ENCODE measurements around the gene OTUB1. TPM values are rescaled to one million over a fixed set of nuclear protein-coding genes. Genes with fewer than 3 reads are reported as not detected.
A peak's percentile ranks its signal among the peaks of the same experiment; 100 is the strongest.

The OTUB1 gene
- total RNA-seq, 3 donors from 2014 or later (not counting 1 experiment from before 2014, with no cell fraction given), result 73.6 to 88.9 (median 82.4) TPM

DNA sequence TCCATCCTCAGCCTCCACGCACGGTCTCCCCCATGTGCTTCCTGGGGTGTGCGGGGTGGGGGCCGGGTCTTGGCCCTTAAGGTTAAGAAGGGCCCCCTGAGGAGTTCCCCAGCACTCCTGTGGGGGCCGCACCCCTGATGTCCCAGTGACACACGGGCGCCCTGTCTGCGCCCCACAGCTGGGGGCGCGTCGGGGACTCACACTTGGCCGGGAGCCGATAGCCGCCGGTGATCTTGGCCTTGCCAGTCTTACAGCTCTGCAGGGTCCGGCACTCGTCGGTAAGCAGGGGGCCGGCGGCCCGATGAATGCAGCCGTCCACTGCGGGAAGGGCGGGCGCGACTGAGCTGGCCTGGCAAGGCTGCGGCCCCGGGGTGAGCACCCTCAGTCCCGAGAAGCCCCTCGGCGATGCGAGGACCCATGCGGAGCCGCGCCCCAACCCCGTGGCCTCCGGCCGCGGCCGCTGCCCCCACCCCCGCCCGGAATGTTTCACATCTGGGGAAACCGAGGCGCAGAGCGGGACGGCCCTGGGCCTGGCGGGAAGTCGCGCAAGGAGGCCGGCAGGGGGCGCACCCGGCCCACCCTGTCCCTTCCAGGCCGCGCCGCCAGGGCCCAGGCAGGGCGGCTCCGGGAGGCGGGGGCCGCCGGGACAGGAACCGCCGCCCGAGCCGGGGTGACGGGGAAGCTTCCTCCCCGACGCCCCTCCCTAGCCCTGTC lies 13.9 kb downstream of the OTUB1 start:
- H3K36me3 Mint-ChIP-seq, result no peaks in the 10 kb centered on the region
- H3K4me3 Mint-ChIP-seq, result peak overlapping the region; percentile 25
- TF ChIP-seq, protein P1, sequence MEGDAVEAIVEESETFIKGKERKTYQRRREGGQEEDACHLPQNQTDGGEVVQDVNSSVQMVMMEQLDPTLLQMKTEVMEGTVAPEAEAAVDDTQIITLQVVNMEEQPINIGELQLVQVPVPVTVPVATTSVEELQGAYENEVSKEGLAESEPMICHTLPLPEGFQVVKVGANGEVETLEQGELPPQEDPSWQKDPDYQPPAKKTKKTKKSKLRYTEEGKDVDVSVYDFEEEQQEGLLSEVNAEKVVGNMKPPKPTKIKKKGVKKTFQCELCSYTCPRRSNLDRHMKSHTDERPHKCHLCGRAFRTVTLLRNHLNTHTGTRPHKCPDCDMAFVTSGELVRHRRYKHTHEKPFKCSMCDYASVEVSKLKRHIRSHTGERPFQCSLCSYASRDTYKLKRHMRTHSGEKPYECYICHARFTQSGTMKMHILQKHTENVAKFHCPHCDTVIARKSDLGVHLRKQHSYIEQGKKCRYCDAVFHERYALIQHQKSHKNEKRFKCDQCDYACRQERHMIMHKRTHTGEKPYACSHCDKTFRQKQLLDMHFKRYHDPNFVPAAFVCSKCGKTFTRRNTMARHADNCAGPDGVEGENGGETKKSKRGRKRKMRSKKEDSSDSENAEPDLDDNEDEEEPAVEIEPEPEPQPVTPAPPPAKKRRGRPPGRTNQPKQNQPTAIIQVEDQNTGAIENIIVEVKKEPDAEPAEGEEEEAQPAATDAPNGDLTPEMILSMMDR (IDR thresholded peaks at IDR 0.05), result peak; percentile 83
- intact Hi-C loops (cut with micrococcal nuclease), result loop anchor here (2.0 kb wide), 1 partner anchor 149 kb away; no protein-coding TSS in a partner anchor
- peak overlapping the region; percentile 12 for H3K4me3 ChIP-seq (ENCODE audit: low read length)
- DNase-seq (peak; percentile 70 to 89), ATAC-seq (peak; percentile 83 to 88 (median 84))
- peaks cover 0 to 15% of the 10 kb centered on the region in 2 donors for H3K4me1 Mint-ChIP-seq
- peaks cover 21% of the 10 kb centered on the region for H3K36me3 ChIP-seq (ENCODE audit: control insufficient read depth, insufficient read depth, low read length)
- 2% methylated on average over 67 of the region's 67 CpGs for WGBS (ENCODE audit: insufficient coverage)
- peaks cover 19% of the 10 kb centered on the region for H3K4me1 ChIP-seq (ENCODE audit: control insufficient read depth, insufficient read depth, low read length)
- H3K27ac ChIP-seq (ENCODE audit: low read length), result no peak overlapping the region
- no peaks in the 10 kb centered on the region for H3K9me3 ChIP-seq (ENCODE audit: control insufficient read depth, insufficient read depth, low read length)
- H3K9me3 Mint-ChIP-seq, result no peaks in the 10 kb centered on the region
- no peak overlapping the region for H3K27ac Mint-ChIP-seq
- H3K27me3 ChIP-seq (ENCODE audit: control insufficient read depth, insufficient read depth, low read length), result peaks cover 4% of the 10 kb centered on the region
- peaks cover 6 to 19% of the 10 kb centered on the region in 2 donors for H3K27me3 Mint-ChIP-seq (ENCODE audit: low read depth in 2 of 2)

DNA sequence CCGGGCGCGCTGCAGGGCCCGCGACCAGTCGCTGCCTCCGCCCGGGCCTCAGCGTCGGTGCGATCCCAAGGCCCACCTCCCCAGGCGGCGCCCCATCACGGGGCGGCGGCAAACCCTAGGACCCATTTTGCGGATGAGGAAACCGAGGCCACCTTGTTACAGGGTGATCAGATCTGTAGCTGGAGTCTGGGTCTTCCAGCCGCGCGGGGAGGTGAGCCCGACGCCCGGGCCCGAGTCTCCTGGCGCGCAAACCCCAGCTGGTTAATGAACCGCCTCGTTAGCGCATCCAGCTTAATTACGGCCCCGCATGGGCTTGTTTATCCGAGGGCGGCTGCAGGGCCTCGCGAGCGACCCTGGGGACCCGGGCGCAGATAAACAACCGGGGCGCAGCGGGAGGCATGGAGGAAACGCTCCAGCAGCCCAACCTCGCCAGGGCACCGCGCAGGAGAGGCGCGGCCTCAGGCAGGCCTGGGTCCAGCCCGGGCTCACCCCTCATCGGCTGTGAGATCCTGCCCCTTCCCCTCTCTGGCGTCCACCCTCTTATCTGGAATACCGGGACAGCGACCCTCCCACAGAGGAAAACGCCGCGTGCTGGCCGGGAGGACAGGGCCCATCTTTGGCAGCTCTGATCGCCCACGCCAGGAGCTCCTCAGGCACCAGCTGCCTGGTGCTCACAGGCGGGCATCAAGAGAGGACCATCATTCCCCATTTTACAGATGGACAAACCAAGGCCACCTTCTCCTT lies 14.7 kb downstream of the OTUB1 start:
- H3K4me1 Mint-ChIP-seq, result peaks cover 0 to 15% of the 10 kb centered on the region in 2 donors
- peak overlapping the region; percentile 54 for H3K4me3 Mint-ChIP-seq
- TF ChIP-seq, protein P1 (IDR thresholded peaks at IDR 0.05), result peak; percentile 39
- H3K9me3 Mint-ChIP-seq, result no peaks in the 10 kb centered on the region
- 20% methylated on average over 60 of the region's 60 CpGs for WGBS (ENCODE audit: insufficient coverage)
- Histone ChIP-seq H3K4me1 (ENCODE audit: control insufficient read depth, insufficient read depth, low read length) (peaks cover 19% of the 10 kb centered on the region), H3K27ac (ENCODE audit: low read length) (no peak overlapping the region), H3K4me3 (ENCODE audit: low read length) (peak overlapping the region; percentile 18), H3K9me3 (ENCODE audit: control insufficient read depth, insufficient read depth, low read length) (no peaks in the 10 kb centered on the region), H3K27me3 (ENCODE audit: control insufficient read depth, insufficient read depth, low read length) (peaks cover 4% of the 10 kb centered on the region), H3K36me3 (ENCODE audit: control insufficient read depth, insufficient read depth, low read length) (peaks cover 21% of the 10 kb centered on the region)
- DNase-seq (no peak), ATAC-seq (no peak)
- intact Hi-C loops (cut with micrococcal nuclease), result loop anchor here (2.0 kb wide), 1 partner anchor 148 kb away; no protein-coding TSS in a partner anchor
- no peak overlapping the region for H3K27ac Mint-ChIP-seq
- peaks cover 6 to 22% of the 10 kb centered on the region in 2 donors for H3K27me3 Mint-ChIP-seq (ENCODE audit: low read depth in 2 of 2)
- no peaks in the 10 kb centered on the region for H3K36me3 Mint-ChIP-seq

DNA sequence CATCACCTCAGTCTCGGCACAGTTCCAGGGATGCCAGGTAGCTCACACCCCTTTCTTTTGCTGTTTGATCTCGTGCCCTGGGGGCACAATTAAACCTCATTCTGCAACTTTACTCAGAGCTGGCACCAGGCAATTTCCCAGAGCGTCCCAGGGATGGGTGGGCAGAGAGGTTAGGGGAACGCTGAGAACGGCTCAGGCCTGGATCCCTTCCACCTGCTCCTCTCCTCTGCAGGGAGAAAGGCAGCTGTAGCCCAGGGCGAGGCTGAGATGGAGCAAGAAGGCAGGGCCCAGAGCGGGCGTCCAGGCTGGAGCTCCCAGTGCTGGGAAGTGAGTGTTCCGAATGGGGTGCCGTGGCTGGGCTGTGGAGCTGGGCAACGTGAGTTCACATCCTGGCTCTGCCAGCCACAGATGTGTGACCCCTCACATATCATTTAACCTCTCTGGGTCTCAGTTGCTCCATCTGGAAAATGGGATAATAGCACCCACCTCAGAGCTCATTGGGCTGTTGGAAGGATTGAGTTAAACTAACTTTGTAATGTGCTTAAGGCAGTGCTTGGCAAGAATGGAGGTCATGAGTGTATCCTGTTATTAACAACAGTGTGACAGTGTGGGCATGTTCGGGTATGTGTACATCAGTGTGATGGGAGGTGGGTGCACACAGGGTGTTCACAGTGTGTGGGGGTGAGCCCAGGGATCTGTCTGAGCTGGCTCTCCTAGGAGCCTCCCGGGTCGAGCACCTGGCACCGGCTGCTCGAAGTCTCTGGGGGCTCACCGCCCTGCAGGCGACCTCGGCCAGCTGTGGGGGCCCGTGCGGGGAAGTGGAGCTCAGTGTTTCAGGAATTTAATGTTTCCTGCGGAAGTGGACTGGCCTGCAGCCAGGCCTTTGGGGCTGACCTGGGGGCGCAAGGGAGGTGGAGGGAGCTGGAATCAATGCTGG lies 15.5 kb downstream of the OTUB1 start:
- DNase-seq (no peak), ATAC-seq (no peak)
- H3K27me3 Mint-ChIP-seq (ENCODE audit: low read depth in 2 of 2), result peaks cover 7 to 28% of the 10 kb centered on the region in 2 donors
- 48% methylated on average over 23 of the region's 23 CpGs for WGBS (ENCODE audit: insufficient coverage)
- Histone ChIP-seq H3K9me3 (ENCODE audit: control insufficient read depth, insufficient read depth, low read length) (no peaks in the 10 kb centered on the region), H3K27me3 (ENCODE audit: control insufficient read depth, insufficient read depth, low read length) (peaks cover 4% of the 10 kb centered on the region), H3K4me3 (ENCODE audit: low read length) (no peak overlapping the region), H3K4me1 (ENCODE audit: control insufficient read depth, insufficient read depth, low read length) (peaks cover 19% of the 10 kb centered on the region), H3K36me3 (ENCODE audit: control insufficient read depth, insufficient read depth, low read length) (peaks cover 16% of the 10 kb centered on the region), H3K27ac (ENCODE audit: low read length) (no peak overlapping the region)
- peaks cover 0 to 18% of the 10 kb centered on the region in 2 donors for H3K4me1 Mint-ChIP-seq
- H3K4me3 Mint-ChIP-seq, result peak overlapping the region; percentile 54
- no peaks in the 10 kb centered on the region for H3K9me3 Mint-ChIP-seq
- H3K27ac Mint-ChIP-seq, result no peak overlapping the region
- H3K36me3 Mint-ChIP-seq, result no peaks in the 10 kb centered on the region
- TF ChIP-seq, protein P1 (IDR thresholded peaks at IDR 0.05), result no peak
- intact Hi-C loops (cut with micrococcal nuclease), result loop anchor here (2.0 kb wide), 1 partner anchor 147 kb away; no protein-coding TSS in a partner anchor

Measured in natural killer cell (primary cell).